Right kidney (tissue), 1 donor: ENCODE measurements around the gene ZFPM1.
"Not testable (repeated sequence)": the region's sequence is repeated elsewhere in the genome, so short reads cannot be mapped to it uniquely, and the experiment has no call there.

Source experiments
- DNase-seq: peaks from one replicate; pipeline ENCODE4 v3.0.0-alpha.2; 2016

The ZFPM1 gene

GRCh38 chr16:88466175-88466862 lies 13.2 kb downstream of the ZFPM1 start:
- DNase-seq: no peak

GRCh38 chr16:88466949-88467348 lies 13.9 kb downstream of the ZFPM1 start:
- no peak for DNase-seq

DNA sequence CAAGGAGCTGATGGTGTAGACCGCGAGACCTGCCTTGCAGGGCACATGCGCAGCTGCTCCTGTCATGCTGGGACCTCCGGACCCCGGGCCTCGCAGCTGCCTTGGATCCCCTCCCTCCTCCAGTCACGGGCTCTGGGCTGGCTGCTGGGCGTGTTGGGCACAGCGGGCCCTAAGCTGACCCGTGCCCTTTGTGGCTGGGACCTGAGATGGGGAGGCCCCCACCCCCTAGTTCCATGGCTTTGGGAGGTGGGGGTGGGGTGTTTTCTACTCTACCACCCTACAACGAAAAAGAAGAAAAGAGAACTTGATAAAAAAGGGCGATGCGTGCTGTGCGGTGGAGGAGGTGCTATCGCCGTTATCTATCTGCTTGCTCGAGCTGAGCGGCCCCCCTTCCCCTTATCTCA lies 14.5 kb downstream of the ZFPM1 start:
- DNase-seq: no peak

GRCh38 chr16:88468275-88469129 lies 15.4 kb downstream of the ZFPM1 start:
- no peak for DNase-seq

DNA sequence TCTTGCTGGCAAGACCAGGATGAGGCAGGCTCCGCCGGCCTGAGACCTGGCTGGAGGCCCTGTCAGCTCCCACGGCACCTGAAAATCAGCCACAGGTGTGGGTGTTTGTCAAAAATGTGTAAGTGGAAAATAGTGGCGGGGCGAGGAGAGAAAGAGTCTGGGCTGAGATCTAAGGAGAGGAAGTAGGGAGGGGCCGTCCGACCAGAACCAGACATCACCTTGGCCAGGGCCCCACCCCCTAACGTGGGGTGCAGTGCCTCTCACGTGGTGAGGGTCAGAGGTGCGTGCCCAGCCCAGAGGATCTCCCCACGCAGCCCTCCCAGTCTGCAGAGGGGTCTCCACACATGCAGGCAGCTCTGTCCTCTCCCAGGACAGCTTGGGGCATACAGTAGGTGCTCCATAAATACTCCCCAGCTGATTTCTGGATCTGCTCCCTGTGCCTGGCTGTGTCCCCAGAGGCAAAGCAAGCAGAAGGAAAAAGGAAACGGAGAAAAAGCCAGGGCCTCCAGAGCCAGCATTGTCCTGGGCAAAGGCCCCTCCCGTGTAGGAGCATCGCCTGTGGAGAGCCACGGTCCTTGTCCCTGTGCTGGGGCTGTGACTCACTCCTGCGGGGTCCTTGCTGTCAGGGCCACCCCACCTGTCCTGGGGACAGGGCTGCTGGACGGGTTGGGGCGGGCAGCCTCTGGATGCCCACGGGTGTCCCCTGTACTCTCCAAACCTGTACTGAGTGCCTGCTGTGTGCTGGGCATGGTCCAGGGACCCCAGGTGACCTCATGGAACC lies 16.7 kb downstream of the ZFPM1 start:
- no peak for DNase-seq

GRCh38 chr16:88470396-88470680 lies 17.3 kb downstream of the ZFPM1 start:
- not testable (repeated sequence) for DNase-seq

DNA sequence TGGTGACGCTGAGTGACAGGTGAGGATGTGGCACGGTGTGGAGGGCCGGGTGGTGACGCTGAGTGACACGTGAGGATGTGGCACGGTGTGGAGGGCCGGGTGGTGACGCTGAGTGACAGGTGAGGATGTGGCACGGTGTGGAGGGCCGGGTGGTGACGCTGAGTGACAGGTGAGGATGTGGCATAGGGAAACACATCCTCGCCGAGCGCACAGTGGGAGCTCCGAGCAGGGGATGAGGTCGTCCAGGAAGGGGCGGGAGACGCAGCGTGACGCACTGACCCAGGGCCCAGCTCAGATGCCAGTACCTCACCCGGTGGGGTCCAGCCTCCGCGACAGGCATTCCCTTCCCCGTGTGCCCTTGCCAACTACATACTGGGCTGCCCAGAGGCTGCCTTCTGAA lies 17.6 kb downstream of the ZFPM1 start:
- DNase-seq: not testable (repeated sequence)

DNA sequence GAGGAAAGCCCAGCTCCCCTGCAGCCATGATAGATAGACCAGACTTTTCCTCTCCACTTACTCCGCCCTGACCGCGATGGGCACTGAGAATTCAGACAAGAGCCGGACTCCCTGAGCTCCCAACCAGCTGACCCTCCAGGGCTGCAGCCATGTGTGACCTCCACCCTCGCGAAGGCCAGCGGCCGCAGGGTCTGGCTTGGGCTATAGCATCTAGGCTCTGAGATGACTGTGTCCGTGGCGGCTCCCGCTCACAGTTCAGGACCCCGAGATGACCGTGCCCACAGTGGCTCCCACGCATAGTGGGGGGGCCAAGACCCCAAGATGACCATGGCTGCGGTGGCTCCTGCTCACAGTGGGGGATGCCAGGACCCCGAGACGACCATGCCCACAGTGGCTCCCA lies 18.0 kb downstream of the ZFPM1 start:
- DNase-seq: no peak

DNA sequence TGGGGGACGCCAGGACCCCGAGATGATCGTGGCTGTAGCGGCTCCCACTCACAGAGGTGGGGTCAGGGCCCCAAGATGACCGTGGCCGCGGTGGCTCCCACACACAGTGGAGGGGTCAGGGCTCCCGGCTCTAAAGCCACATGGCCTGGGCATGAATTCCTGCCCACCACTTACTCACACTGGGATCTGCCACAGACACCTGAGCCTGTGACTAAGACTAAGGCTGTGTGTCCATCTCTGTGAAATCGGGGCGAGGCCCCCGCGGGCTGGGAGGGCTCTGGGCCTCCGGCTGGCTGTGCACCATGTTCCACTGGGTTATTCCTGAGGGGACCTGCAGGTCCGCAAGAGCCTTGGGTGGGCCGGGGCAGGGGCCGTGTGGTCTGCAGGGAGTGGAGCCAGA lies 18.5 kb downstream of the ZFPM1 start:
- DNase-seq: no peak

- no peak for DNase-seq
Observed at GRCh38 chr16:88472069-88472468, 19.0 kb downstream of the ZFPM1 start.

- DNase-seq: no peak
Observed at GRCh38 chr16:88472637-88473205, 19.6 kb downstream of the ZFPM1 start.

- no peak for DNase-seq
Observed at GRCh38 chr16:88473666-88474534, 20.8 kb downstream of the ZFPM1 start.

DNA sequence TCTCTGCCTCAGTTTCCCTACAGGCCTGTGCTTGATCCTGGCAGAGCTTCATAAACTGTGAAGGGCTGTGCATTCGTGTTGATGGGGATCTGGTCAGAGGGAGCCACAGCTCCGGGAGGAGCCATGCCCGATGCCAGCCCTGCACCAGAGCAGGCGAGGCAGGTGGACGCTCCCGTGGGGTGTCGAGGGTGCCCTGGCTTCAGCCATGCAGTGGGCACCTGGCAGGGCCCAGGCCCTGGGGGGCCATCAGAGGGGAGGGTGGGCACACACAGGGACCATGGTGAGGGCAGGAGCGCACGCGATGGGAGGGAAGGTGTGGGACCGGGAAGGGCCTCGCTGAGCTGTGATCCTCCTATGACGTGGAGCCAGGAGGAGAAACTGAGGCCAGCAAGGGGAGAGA lies 22.0 kb downstream of the ZFPM1 start:
- no peak for DNase-seq

DNA sequence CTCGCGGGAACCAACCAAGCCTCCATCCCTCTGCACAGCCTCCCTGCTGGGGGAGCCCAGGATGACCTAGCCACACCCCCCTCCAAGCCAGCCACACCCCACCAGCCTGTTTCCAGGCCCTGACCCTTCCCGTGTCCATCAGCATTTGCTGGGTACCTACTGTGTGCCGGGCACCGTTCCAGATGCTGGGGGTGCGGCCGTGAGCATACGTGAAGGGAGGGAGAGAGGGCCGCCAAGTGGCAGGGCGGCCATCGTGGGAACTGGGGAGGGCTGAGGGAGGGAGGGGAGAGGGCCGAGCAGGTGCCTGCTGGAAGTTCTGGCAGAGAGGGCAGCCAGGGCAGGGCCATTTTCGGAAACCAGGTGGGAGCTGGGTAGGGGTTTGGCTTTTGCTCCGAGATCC lies 23.1 kb downstream of the ZFPM1 start:
- no peak for DNase-seq

- DNase-seq: no peak
Observed at GRCh38 chr16:88476817-88477397, 23.8 kb downstream of the ZFPM1 start.

GRCh38 chr16:88477631-88478519 lies 24.8 kb downstream of the ZFPM1 start:
- no peak for DNase-seq

- DNase-seq: no peak
Observed at GRCh38 chr16:88478889-88479792, 26.1 kb downstream of the ZFPM1 start.

DNA sequence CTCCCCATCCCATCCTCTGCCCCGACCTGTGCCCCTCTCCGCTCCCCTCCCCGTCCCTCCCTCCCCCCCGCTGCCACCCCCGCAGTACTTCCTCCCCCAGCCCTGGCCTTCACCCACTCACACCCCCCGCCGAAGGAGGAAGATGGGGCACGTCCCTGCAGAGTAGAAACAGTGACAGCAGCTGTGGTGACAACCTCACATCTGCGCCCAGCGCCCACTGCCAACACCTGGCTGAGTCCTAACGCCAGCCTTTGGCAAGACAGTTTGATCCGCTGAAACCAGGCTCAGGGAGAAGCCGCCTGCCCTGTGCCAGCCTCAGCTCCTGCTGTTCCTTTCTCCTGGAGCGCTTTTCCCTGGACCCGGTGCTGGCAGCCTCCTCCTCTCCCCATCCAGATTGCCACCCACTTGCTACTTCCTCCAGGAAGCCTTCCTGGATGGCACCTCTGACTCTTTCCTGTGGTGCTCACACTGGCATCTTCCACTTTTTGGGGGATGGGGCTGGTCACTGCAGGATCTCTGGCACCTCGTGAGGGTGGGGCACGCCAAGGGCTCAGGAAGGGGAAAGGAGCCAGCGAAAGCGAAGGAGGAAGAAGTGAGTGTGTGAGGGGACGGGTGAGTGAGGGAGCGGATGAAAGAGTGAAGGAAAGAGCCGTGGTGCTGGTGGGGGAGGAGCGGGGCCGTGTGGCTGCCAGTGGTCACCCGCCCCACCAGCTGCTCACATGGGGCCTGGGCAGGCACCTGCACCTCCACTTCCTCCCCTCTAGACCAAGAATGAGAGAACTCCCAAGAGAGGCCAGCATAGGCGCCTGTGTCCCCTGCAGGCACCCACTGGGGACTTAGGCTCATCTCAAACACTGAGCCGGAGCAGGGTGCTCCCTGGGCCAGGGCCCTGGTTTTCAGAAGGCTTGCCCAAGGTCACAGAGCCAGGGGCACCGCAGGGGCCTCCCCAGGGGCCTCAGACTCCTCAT lies 27.0 kb downstream of the ZFPM1 start:
- no peak for DNase-seq
